Stimulated activated CD4-positive, alpha-beta T cell treated with anti-CD3 and anti-CD28 coated beads, Interleukin-12 subunit alpha, Interleukin-12 subunit beta, amount 100 ng/mL, for 4 hours (primary cell): ENCODE results near the gene REV3L.
"Not testable (repeated sequence)": the region's sequence is repeated elsewhere in the genome, so short reads cannot be mapped to it uniquely, and the experiment has no call there.

Experiments
- DNase-seq: peaks from one replicate; pipeline ENCODE4 v3.0.0-alpha.2; 2020

The REV3L gene

GRCh38 chr6:111482959-111483735 lies at the start of gene REV3L:
TSS of gene REV3L (minus strand) at chr6:111483218. CDS start at chr6:111482888, 330 bp downstream.
- DNase-seq = peak; percentile 84

- DNase-seq = no peak
Observed at GRCh38 chr6:111531185-111531584, 48.2 kb upstream of the REV3L start.

- no peak for DNase-seq
Observed at GRCh38 chr6:111530667-111531066, 47.6 kb upstream of the REV3L start.

- DNase-seq = no peak
Observed at GRCh38 chr6:111530218-111530617, 47.2 kb upstream of the REV3L start.

- DNase-seq = no peak
Observed at GRCh38 chr6:111527367-111527766, 44.3 kb upstream of the REV3L start.

GRCh38 chr6:111524735-111525134 lies 41.7 kb upstream of the REV3L start:
- DNase-seq = no peak

GRCh38 chr6:111524252-111524651 lies 41.2 kb upstream of the REV3L start:
- DNase-seq = no peak

GRCh38 chr6:111523484-111524167 lies 40.6 kb upstream of the REV3L start:
- no peak for DNase-seq

- no peak for DNase-seq
Observed at GRCh38 chr6:111522393-111523020, 39.5 kb upstream of the REV3L start.

GRCh38 chr6:111521497-111522270 lies 38.7 kb upstream of the REV3L start:
- no peak for DNase-seq

- DNase-seq = no peak
Observed at GRCh38 chr6:111520524-111520923, 37.5 kb upstream of the REV3L start.

GRCh38 chr6:111517965-111518364 lies 34.9 kb upstream of the REV3L start:
- no peak for DNase-seq

GRCh38 chr6:111515259-111515658 lies 32.2 kb upstream of the REV3L start:
- DNase-seq = no peak

- DNase-seq = not testable (repeated sequence)
Observed at GRCh38 chr6:111514531-111514930, 31.5 kb upstream of the REV3L start.

- DNase-seq = not testable (repeated sequence)
Observed at GRCh38 chr6:111507219-111507618, 24.2 kb upstream of the REV3L start.

GRCh38 chr6:111505498-111505897 lies 22.5 kb upstream of the REV3L start:
- DNase-seq = not testable (repeated sequence)

- DNase-seq = no peak
Observed at GRCh38 chr6:111503660-111504059, 20.6 kb upstream of the REV3L start.

GRCh38 chr6:111503194-111503593 lies 20.2 kb upstream of the REV3L start:
- DNase-seq = no peak

- DNase-seq = no peak
Observed at GRCh38 chr6:111502154-111502553, 19.1 kb upstream of the REV3L start.

GRCh38 chr6:111499269-111499793 lies 16.3 kb upstream of the REV3L start:
- no peak for DNase-seq

- DNase-seq = no peak
Observed at GRCh38 chr6:111494951-111495635, 12.1 kb upstream of the REV3L start.

- no peak for DNase-seq
Observed at GRCh38 chr6:111492499-111492898, 9.5 kb upstream of the REV3L start.
